Mucosa of rectum (tissue), 2 donors: ENCODE results near the gene APOA4.
A peak's percentile ranks its signal among the peaks of the same experiment; 100 is the strongest.

ENCODE experiments used
- H3K27ac ChIP-seq, 2 donors: one replicate each; pipeline ENCODE4 v1.7.0; 2013; ENCODE audit warnings: inconsistent platforms in 2 of 2, low read depth in 2 of 2, low read length in 2 of 2
- H3K27me3 ChIP-seq, 2 donors: one replicate each; pipeline ENCODE4 v1.7.0; 2013; ENCODE audit warnings: low read length in 2 of 2; ENCODE audit not compliant: control insufficient read depth in 2 of 2, insufficient read depth in 2 of 2
- H3K36me3 ChIP-seq, 2 donors: one replicate each; pipeline ENCODE4 v1.7.0; 2013; ENCODE audit warnings: low read length in 2 of 2; ENCODE audit not compliant: control insufficient read depth in 2 of 2, insufficient read depth in 2 of 2
- H3K4me1 ChIP-seq, 2 donors: one replicate each; pipeline ENCODE4 v1.7.0; 2013; ENCODE audit warnings: low read length in 2 of 2, mild to moderate bottlenecking in 1 of 2; ENCODE audit not compliant: control insufficient read depth in 2 of 2, insufficient read depth in 2 of 2
- H3K4me3 ChIP-seq, 2 donors: one replicate each; pipeline ENCODE4 v1.7.0; 2013; ENCODE audit warnings: low read length in 2 of 2
- H3K9ac ChIP-seq, 2 donors: one replicate each; pipeline ENCODE4 v1.7.0; 2013; ENCODE audit warnings: low read length in 2 of 2, low read depth in 1 of 2, mild to moderate bottlenecking in 1 of 2
- H3K9me3 ChIP-seq, 2 donors: one replicate each; pipeline ENCODE4 v1.7.0; 2013; ENCODE audit warnings: low read length in 2 of 2; ENCODE audit not compliant: control insufficient read depth in 2 of 2
- donor health status: healthy.
- donor health status: Normal muscosa, but diverticular disease.

The APOA4 gene

DNA sequence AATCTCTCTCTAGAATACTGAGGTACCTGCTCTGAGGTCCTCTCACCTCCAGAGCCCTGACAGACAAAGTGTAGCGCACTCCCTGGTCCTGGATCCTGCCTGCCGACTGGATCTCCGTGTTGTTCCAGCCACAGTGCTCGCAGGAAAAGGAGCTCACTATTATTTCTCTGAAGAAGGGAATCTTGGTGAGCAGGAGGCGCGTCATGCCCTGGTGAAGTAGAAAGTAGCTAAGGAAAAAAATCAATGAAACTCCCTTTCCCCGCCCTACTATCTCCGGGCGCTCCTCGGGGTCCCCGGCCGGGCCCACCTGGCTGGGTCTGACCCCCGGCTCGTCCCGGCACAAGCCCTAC is 35.7 kb downstream of the APOA4 start:
- H3K4me1 ChIP-seq, result peaks cover 11 to 15% of the 10 kb centered on the region in 2 donors
- peak overlapping the region; percentile 78 to 83 for H3K27ac ChIP-seq
- no peaks in the 10 kb centered on the region for H3K9me3 ChIP-seq
- peaks cover 34 to 38% of the 10 kb centered on the region in 2 donors for H3K36me3 ChIP-seq
- peak overlapping the region; percentile 71 to 86 for H3K9ac ChIP-seq
- H3K27me3 ChIP-seq, result peaks cover 0 to 3% of the 10 kb centered on the region in 2 donors
- peak overlapping the region; percentile 89 to 96 for H3K4me3 ChIP-seq

DNA sequence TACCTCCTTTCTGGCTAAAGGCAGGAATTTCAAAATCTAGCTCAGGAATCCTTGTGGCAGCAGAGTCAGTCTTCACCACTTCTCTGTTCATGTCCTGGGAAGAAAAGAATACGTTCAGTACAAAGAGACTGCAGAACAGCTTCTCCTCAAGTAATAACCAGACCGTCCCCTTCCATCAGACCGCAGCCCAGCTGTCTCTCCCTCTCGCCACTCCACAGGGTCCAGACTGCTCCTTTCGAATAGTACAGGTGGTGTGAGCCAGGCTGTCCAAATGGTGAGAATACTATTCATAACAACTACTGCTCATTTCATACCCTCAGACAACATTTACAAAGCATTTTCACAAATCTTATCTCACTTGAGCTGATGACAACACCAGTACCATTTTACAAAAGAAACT is 36.1 kb downstream of the APOA4 start:
- H3K4me1 ChIP-seq, result peaks cover 11 to 15% of the 10 kb centered on the region in 2 donors
- H3K9ac ChIP-seq, result peak overlapping the region; percentile 71 to 86
- H3K4me3 ChIP-seq, result peak overlapping the region; percentile 89 to 96
- H3K9me3 ChIP-seq, result no peaks in the 10 kb centered on the region
- peaks cover 39 to 42% of the 10 kb centered on the region in 2 donors for H3K36me3 ChIP-seq
- peaks cover 0 to 3% of the 10 kb centered on the region in 2 donors for H3K27me3 ChIP-seq
- no peak overlapping the region for H3K27ac ChIP-seq

GRCh38 chr11:116786326-116786725 is 36.8 kb downstream of the APOA4 start:
- H3K4me1 ChIP-seq, result peaks cover 11 to 13% of the 10 kb centered on the region in 2 donors
- no peak overlapping the region for H3K27ac ChIP-seq
- H3K36me3 ChIP-seq, result peaks cover 40 to 46% of the 10 kb centered on the region in 2 donors
- no peak overlapping the region for H3K4me3 ChIP-seq
- H3K9ac ChIP-seq, result no peak overlapping the region
- H3K27me3 ChIP-seq, result peaks cover 0 to 3% of the 10 kb centered on the region in 2 donors
- H3K9me3 ChIP-seq, result no peaks in the 10 kb centered on the region

DNA sequence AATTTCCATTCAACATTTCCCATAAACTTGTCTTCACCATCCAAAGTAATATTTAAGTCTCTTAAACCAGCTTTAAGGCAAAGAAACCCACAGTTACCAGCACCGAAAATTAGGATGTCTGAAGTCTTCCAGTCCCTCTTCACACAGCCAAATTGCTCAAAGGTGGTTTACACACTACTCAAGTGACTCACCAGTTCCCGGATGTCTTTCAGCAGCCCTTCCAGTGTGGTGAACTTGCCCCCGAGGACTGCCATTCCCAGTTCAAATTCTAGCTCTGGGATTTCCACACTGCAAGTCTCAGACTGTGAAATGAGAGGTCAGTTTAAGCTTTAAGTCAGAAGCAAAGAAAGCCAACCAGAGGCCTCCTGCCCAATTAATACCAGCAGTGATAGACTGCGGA is 40.4 kb downstream of the APOA4 start:
- Histone ChIP-seq H3K27ac (no peak overlapping the region), H3K4me3 (no peak overlapping the region), H3K9me3 (no peaks in the 10 kb centered on the region), H3K27me3 (no peaks in the 10 kb centered on the region), H3K9ac (no peak overlapping the region), H3K36me3 (peaks cover 66 to 76% of the 10 kb centered on the region in 2 donors), H3K4me1 (peaks cover 6 to 8% of the 10 kb centered on the region in 2 donors)

DNA sequence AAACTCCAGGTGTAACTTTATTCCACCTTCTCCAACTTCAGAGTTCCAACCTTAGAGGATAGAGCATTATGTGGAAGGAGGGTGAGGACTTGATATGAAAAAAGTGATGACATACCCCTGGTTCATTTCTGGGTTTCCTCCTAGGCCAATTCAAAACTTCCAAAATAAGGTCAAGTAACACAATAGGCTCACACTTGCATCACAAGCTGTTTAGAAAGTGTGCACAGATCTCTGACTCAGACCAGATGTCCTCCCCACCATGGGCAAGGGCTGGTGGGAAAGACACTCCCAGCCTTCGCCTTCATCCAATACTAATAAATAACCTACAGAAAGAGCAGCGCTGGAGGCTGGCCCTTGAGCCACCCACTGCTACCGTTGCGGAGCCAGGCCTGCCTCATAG is 44.5 kb downstream of the APOA4 start:
- Histone ChIP-seq H3K36me3 (peaks cover 45 to 52% of the 10 kb centered on the region in 2 donors), H3K27me3 (no peaks in the 10 kb centered on the region), H3K4me3 (no peak overlapping the region), H3K9ac (no peak overlapping the region), H3K4me1 (peaks cover 0 to 2% of the 10 kb centered on the region in 2 donors), H3K9me3 (no peaks in the 10 kb centered on the region), H3K27ac (no peak overlapping the region)

DNA sequence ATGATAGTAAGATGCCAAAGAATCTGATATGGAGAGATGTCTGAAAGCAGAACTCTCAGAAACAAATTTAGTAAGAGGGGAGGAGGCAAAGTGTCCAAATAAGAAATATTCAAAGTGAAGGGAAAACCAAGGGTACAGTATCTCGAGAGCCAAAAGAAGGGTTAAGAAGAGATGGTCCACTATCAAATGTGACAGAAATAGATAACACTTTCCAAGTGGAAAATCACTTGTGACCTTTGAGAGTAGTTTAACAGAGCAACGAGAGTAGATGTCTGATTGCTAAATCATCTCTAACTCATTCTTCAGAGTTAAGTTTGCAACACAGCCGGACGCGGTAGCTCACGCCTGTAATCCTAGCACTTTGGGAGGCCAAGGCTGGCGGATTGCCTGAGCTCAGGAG is 46.0 kb downstream of the APOA4 start:
- peaks cover 30 to 38% of the 10 kb centered on the region in 2 donors for H3K36me3 ChIP-seq
- H3K4me3 ChIP-seq, result no peak overlapping the region
- no peak overlapping the region for H3K27ac ChIP-seq
- H3K4me1 ChIP-seq, result peaks cover 2 to 8% of the 10 kb centered on the region in 2 donors
- no peak overlapping the region for H3K9ac ChIP-seq
- no peaks in the 10 kb centered on the region for H3K9me3 ChIP-seq
- no peaks in the 10 kb centered on the region for H3K27me3 ChIP-seq

DNA sequence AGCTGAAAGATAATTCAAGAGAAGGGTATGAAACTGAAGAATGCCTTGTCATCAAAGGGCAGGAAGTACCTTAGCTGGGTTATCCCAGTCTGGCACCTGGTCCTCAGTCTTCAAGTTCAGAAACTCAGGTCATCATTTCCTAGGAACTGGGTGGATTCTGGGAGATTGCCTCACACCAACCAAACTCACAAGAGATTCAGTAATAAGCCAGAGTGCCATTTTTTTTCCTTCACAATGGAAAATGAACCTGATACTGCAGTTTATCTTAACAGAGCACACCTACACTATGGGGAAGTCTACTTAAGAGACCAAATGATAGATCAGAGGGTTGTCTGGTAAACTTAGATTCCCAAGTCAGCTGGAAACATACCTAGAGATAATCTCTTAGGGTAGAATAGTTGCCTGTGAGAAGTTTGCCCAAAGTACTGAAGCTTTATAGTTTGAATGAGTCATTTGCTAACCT is 46.6 kb downstream of the APOA4 start:
- peaks cover 28 to 35% of the 10 kb centered on the region in 2 donors for H3K36me3 ChIP-seq

GRCh38 chr11:116775975-116776374 is 47.1 kb downstream of the APOA4 start:
- Histone ChIP-seq H3K9ac (no peak overlapping the region), H3K36me3 (peaks cover 28 to 30% of the 10 kb centered on the region in 2 donors), H3K4me1 (peaks cover 9 to 16% of the 10 kb centered on the region in 2 donors), H3K27me3 (no peaks in the 10 kb centered on the region), H3K27ac (no peak overlapping the region), H3K4me3 (no peak overlapping the region), H3K9me3 (no peaks in the 10 kb centered on the region)

More for the DNA sequence above, 46.6 kb downstream of the APOA4 start:
- Histone ChIP-seq H3K9me3 (no peaks in the 10 kb centered on the region), H3K27me3 (no peaks in the 10 kb centered on the region), H3K4me1 (peaks cover 7 to 13% of the 10 kb centered on the region in 2 donors), H3K27ac (no peak overlapping the region), H3K9ac (no peak overlapping the region), H3K4me3 (no peak overlapping the region)

DNA sequence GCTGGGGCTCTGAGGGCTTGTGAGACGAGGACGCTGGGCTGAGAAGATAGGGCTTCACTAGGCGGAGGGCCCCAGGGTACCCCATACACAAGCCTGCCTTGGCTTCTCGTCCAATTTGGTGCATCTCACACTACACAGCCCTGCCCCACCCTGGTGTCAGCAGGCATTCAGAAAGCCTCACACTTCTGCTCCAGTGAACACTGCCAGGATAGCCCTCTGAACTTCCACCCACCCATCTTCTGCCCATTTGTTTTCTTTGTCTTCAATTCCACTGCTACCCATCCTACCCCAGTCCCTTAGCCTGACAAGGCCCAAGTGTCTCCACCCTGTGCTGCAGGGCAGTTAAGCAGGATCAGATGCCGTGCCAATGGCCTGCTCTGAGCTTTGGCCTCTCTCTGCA is 48.4 kb downstream of the APOA4 start:
- Histone ChIP-seq H3K27ac (no peak overlapping the region), H3K4me3 (no peak overlapping the region), H3K9me3 (no peaks in the 10 kb centered on the region), H3K27me3 (no peaks in the 10 kb centered on the region), H3K4me1 (peaks cover 9 to 18% of the 10 kb centered on the region in 2 donors), H3K9ac (no peak overlapping the region), H3K36me3 (peaks cover 22 to 23% of the 10 kb centered on the region in 2 donors)

GRCh38 chr11:116773203-116774097 is 49.7 kb downstream of the APOA4 start:
- Histone ChIP-seq H3K4me3 (peak overlapping the region; percentile 91 to 96), H3K27ac (peak overlapping the region; percentile 80 to 85), H3K36me3 (peaks cover 17 to 18% of the 10 kb centered on the region in 2 donors), H3K9ac (peak overlapping the region; percentile 38 to 88), H3K4me1 (peaks cover 9 to 18% of the 10 kb centered on the region in 2 donors), H3K27me3 (no peaks in the 10 kb centered on the region), H3K9me3 (no peaks in the 10 kb centered on the region)
